GM12874 (cell line): Measurements from ENCODE around the gene RAD54L.

Source experiments
- CTCF ChIP-seq: IDR thresholded peaks from 2 replicates; pipeline ENCODE4 v1.5.1; 2011; ENCODE audit warnings: low read depth, mild to moderate bottlenecking, control low read depth, low read length, moderate library complexity; ENCODE audit not compliant: insufficient read depth

Gene RAD54L

GRCh38 chr1:46310321-46310720 is 62.8 kb downstream of the RAD54L start:
- TF ChIP-seq CTCF, result no peak

- TF ChIP-seq CTCF, result no peak
Observed at GRCh38 chr1:46315669-46316403, 68.3 kb downstream of the RAD54L start.

GRCh38 chr1:46317323-46317722 is 69.8 kb downstream of the RAD54L start:
- no peak for TF ChIP-seq CTCF
